Endothelial cell of umbilical vein (primary cell): Measurements from ENCODE around the gene SRPK2.

ENCODE experiments used
- EZH2 ChIP-seq: IDR thresholded peaks from 2 replicates; pipeline ENCODE4 v1.6.1; 2012; ENCODE audit warnings: borderline replicate concordance, low read depth, mild to moderate bottlenecking, moderate library complexity, low read length, inconsistent platforms; ENCODE audit not compliant: severe bottlenecking
- GATA2 ChIP-seq: IDR thresholded peaks from 2 replicates; pipeline ENCODE4 v1.7.0; 2011; ENCODE audit warnings: low read depth, mild to moderate bottlenecking, moderate library complexity, mixed read lengths, low read length; ENCODE audit not compliant: insufficient read length, insufficient read depth
- JUN ChIP-seq: IDR thresholded peaks from 2 replicates; pipeline ENCODE4 v1.6.1; 2011; ENCODE audit warnings: borderline replicate concordance, low read depth; ENCODE audit not compliant: insufficient read length, insufficient read depth
- POLR2A ChIP-seq: IDR thresholded peaks from 2 replicates; pipeline ENCODE4 v1.6.1; 2012; ENCODE audit warnings: low read depth, mild to moderate bottlenecking, control low read depth, low read length
- POLR2AphosphoS5 ChIP-seq: IDR thresholded peaks from 2 replicates; pipeline ENCODE4 v1.6.1; 2012; ENCODE audit warnings: low read depth, mild to moderate bottlenecking, control low read depth, low read length, moderate library complexity; ENCODE audit not compliant: insufficient read depth
- TF ChIP-seq, protein P1 (sequence below), 2 donors: IDR thresholded peaks; 1 replicate in 1 of 2; 2 replicates in 1 of 2; pipeline ENCODE4 v1.5.1; 2011; ENCODE audit warnings: low read length in 2 of 2, mild to moderate bottlenecking in 2 of 2, moderate library complexity in 2 of 2, control low read depth in 1 of 2, inconsistent platforms in 1 of 2, low read depth in 1 of 2; ENCODE audit not compliant: insufficient read depth in 1 of 2; ENCODE audit errors: extremely low read depth in 1 of 2
- TF ChIP-seq, protein P2 (sequence below): IDR thresholded peaks from 2 replicates; pipeline ENCODE4 v1.6.1; 2011; ENCODE audit not compliant: insufficient read depth, insufficient read length

DNA sequence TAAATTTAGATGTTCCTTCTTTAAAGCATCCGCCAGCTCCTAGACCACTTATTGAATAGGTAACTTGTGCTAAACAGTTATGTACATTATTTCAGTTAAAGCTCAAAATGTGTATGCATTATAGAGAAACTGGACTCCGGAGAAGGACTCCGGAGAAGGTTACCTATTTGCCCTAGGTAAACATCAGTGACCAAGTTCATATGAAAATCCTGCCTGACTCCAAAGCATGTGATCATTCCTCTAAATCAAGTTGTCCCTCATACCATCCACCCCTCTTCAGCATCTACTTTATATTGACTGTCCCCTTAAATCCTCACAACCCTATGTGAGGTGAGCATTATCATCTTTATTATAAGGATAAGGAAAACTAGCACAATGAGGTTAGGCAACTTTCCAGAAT is 147.5 kb downstream of the SRPK2 start:
- TF ChIP-seq POLR2A (no peak), POLR2AphosphoS5 (no peak), EZH2 (no peak), JUN (no peak), GATA2 (no peak)
- TF ChIP-seq, protein P1, sequence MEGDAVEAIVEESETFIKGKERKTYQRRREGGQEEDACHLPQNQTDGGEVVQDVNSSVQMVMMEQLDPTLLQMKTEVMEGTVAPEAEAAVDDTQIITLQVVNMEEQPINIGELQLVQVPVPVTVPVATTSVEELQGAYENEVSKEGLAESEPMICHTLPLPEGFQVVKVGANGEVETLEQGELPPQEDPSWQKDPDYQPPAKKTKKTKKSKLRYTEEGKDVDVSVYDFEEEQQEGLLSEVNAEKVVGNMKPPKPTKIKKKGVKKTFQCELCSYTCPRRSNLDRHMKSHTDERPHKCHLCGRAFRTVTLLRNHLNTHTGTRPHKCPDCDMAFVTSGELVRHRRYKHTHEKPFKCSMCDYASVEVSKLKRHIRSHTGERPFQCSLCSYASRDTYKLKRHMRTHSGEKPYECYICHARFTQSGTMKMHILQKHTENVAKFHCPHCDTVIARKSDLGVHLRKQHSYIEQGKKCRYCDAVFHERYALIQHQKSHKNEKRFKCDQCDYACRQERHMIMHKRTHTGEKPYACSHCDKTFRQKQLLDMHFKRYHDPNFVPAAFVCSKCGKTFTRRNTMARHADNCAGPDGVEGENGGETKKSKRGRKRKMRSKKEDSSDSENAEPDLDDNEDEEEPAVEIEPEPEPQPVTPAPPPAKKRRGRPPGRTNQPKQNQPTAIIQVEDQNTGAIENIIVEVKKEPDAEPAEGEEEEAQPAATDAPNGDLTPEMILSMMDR (IDR thresholded peaks at IDR 0.05; ENCODE audit: extremely low read depth in 1 of 2, insufficient read depth in 1 of 2, low read depth in 1 of 2, low read length in 2 of 2), result no peak
- TF ChIP-seq, protein P2, sequence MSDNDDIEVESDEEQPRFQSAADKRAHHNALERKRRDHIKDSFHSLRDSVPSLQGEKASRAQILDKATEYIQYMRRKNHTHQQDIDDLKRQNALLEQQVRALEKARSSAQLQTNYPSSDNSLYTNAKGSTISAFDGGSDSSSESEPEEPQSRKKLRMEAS, result no peak
